Thoracic aorta (tissue), 2 donors: ENCODE data around the gene COMT. TPM values are rescaled to one million over a fixed set of nuclear protein-coding genes. Genes with fewer than 3 reads are reported as not detected.
A peak's percentile ranks its signal among the peaks of the same experiment; 100 is the strongest.

ENCODE experiments used
- ATAC-seq: fragments of 150-250 bp; one replicate; pipeline ENCODE4 v1.8.0; 2017; ENCODE audit warnings: low read depth; ENCODE audit not compliant: insufficient number of reproducible peaks, low FRiP score
- DNase-seq: peaks from one replicate; pipeline ENCODE4 v3.0.0-alpha.2; 2020; ENCODE audit warnings: low spot score
- H3K27ac ChIP-seq, 2 donors: fragments of 200-600 bp; sonication (generic); 1 replicate in 1 of 2; 2 replicates in 1 of 2; pipeline ENCODE4 v1.5.1; 2016; ENCODE audit warnings: mild to moderate bottlenecking in 2 of 2, moderate library complexity in 2 of 2
- H3K27me3 ChIP-seq: fragments of 200-600 bp; sonication (generic); replicated peaks from 2 replicates; pipeline ENCODE4 v1.6.0; 2016; ENCODE audit warnings: mild to moderate bottlenecking; ENCODE audit not compliant: insufficient read depth
- H3K36me3 ChIP-seq: fragments of 200-600 bp; sonication (generic); one replicate; pipeline ENCODE4 v1.5.1; 2016
- H3K4me1 ChIP-seq, 2 donors: fragments of 200-600 bp; sonication (generic); 1 replicate in 1 of 2; 2 replicates in 1 of 2; pipeline versions ENCODE4 v1.5.1 to v1.6.0; 2016; ENCODE audit warnings: low read depth in 2 of 2, mild to moderate bottlenecking in 1 of 2; ENCODE audit not compliant: control insufficient read depth in 1 of 2
- H3K4me3 ChIP-seq: fragments of 200-600 bp; sonication (generic); 2 replicates; pipeline ENCODE4 v1.5.1; 2016; ENCODE audit warnings: mild to moderate bottlenecking
- H3K9me3 ChIP-seq: fragments of 200-600 bp; sonication (generic); 2 replicates; pipeline ENCODE4 v1.5.1; 2016
- CTCF ChIP-seq: fragments of 200-600 bp; sonication (generic); IDR thresholded peaks from one replicate; pipeline ENCODE4 v1.5.1; 2019; ENCODE audit warnings: antibody characterized with exemption
- total RNA-seq, 2 donors: library from RNA; depleted of rRNA; stranded (reverse); fragments of >200 nt; gene quantifications; one replicate each; pipeline versions ENCODE4 v1.1.0 to v1.2.3, GENCODE V29; 2016

The COMT gene
- total RNA-seq, 2 donors from 2014 or later = 230 to 300 TPM

GRCh38 chr22:19986410-19987341 is 45.1 kb downstream of the COMT start:
- DNase-seq (no peak), ATAC-seq (peak; percentile 63)

GRCh38 chr22:19987394-19988306 is 46.1 kb downstream of the COMT start:
- Histone ChIP-seq H3K27me3 (no peaks in the 10 kb centered on the region), H3K36me3 (no peaks in the 10 kb centered on the region), H3K27ac (peak overlapping the region; percentile 40 to 72), H3K9me3 (no peaks in the 10 kb centered on the region), H3K4me1 (peaks cover 52 to 79% of the 10 kb centered on the region in 2 donors), H3K4me3 (no peak overlapping the region)
- ATAC-seq (no peak), DNase-seq (no peak)
- TF ChIP-seq CTCF = no peak

More at GRCh38 chr22:19986410-19987341, 45.1 kb downstream of the COMT start:
- Histone ChIP-seq H3K4me3 (peak overlapping the region; percentile 98), H3K9me3 (no peaks in the 10 kb centered on the region), H3K27me3 (no peaks in the 10 kb centered on the region), H3K4me1 (peaks cover 43 to 78% of the 10 kb centered on the region in 2 donors), H3K27ac (peak overlapping the region; percentile 99 to 100), H3K36me3 (no peaks in the 10 kb centered on the region)
- TF ChIP-seq CTCF = no peak

- Histone ChIP-seq H3K4me3 (no peak overlapping the region), H3K4me1 (peaks cover 53 to 79% of the 10 kb centered on the region in 2 donors), H3K27me3 (no peaks in the 10 kb centered on the region), H3K36me3 (no peaks in the 10 kb centered on the region), H3K27ac (no peak overlapping the region), H3K9me3 (no peaks in the 10 kb centered on the region)
- no peak for TF ChIP-seq CTCF
- no peak for ATAC-seq
- no peak for DNase-seq
Observed at GRCh38 chr22:19988331-19988808, 46.8 kb downstream of the COMT start.

GRCh38 chr22:19988965-19989724 is 47.6 kb downstream of the COMT start:
- Histone ChIP-seq H3K4me3 (no peak overlapping the region), H3K27me3 (no peaks in the 10 kb centered on the region), H3K36me3 (no peaks in the 10 kb centered on the region), H3K4me1 (peaks cover 46 to 78% of the 10 kb centered on the region in 2 donors), H3K27ac (peak overlapping the region; percentile 39 to 88), H3K9me3 (no peaks in the 10 kb centered on the region)
- ATAC-seq (no peak), DNase-seq (no peak)
- TF ChIP-seq CTCF = no peak
